WTC11 (cell line): ENCODE results near the gene CEBPA. TPM values are rescaled to one million over a fixed set of nuclear protein-coding genes. Genes with fewer than 3 reads are reported as not detected.

Source experiments
- ATAC-seq: fragments of 200-7000 bp; cut with Tn5 transposase; 2 replicates; pipeline ENCODE4 v1.10.0; 2021; ENCODE audit warnings: mild to moderate bottlenecking, moderate library complexity
- CTCF ChIA-PET: fragments of 300-600 bp; sonication (Branson Sonifier 250); formaldehyde crosslinking; loops from one replicate; lab custom pipeline; 2021; ENCODE audit warnings: antibody characterized with exemption; lab: Charles Lee
- POLR2A ChIA-PET: fragments of 350-600 bp; sonication (Branson Sonifier 250); formaldehyde crosslinking; loops from one replicate; lab custom pipeline; 2021; ENCODE audit warnings: antibody characterized with exemption; lab: Charles Lee
- DNase-seq: peaks from one replicate; pipeline ENCODE4 v3.0.0; 2021; ENCODE audit warnings: low spot score
- H3K27ac Mint-ChIP-seq: 2 replicates; pipeline ENCODE4 v1.8.0; 2021; ENCODE audit warnings: mixed read lengths
- H3K27me3 Mint-ChIP-seq: 2 replicates; pipeline ENCODE4 v1.8.0; 2021; ENCODE audit warnings: low read depth, mild to moderate bottlenecking, moderate library complexity, mixed read lengths
- H3K36me3 Mint-ChIP-seq: 2 replicates; pipeline ENCODE4 v1.8.0; 2021; ENCODE audit warnings: mixed read lengths
- H3K4me1 Mint-ChIP-seq: 2 replicates; pipeline ENCODE4 v1.8.0; 2022; ENCODE audit warnings: mixed read lengths
- H3K4me3 Mint-ChIP-seq: 2 replicates; pipeline ENCODE4 v1.8.0; 2021; ENCODE audit warnings: mild to moderate bottlenecking, moderate library complexity, mixed read lengths
- H3K9me3 Mint-ChIP-seq: 2 replicates; pipeline ENCODE4 v1.8.0; 2021; ENCODE audit warnings: mixed read lengths
- CBFB ChIP-seq: sonication (generic); formaldehyde crosslinking; IDR thresholded peaks from 2 replicates; pipeline ENCODE4 v1.8.1; 2022; ENCODE audit warnings: mild to moderate bottlenecking, low read depth, missing genetic modification reagents
- EMX1 ChIP-seq: fragments of 250-450 bp; sonication (Bioruptor Pico); IDR thresholded peaks from 2 replicates; pipeline ENCODE4 v1.8.0; 2021; ENCODE audit warnings: mild to moderate bottlenecking
- ETV6 ChIP-seq: sonication (generic); formaldehyde crosslinking; IDR thresholded peaks from 2 replicates; pipeline ENCODE4 v1.8.1; 2022; ENCODE audit warnings: mild to moderate bottlenecking, missing genetic modification reagents
- GABPB1 ChIP-seq: sonication (generic); formaldehyde crosslinking; IDR thresholded peaks from 2 replicates; pipeline ENCODE4 v1.8.1; 2023; ENCODE audit warnings: mild to moderate bottlenecking, missing genetic modification reagents
- GRHL2 ChIP-seq: fragments of 250-450 bp; sonication (Bioruptor Pico); IDR thresholded peaks from 2 replicates; pipeline ENCODE4 v1.8.0; 2022; ENCODE audit warnings: mild to moderate bottlenecking, moderate library complexity; ENCODE audit not compliant: insufficient replicate concordance, severe bottlenecking
- HMGA2 ChIP-seq: fragments of 250-450 bp; sonication (Bioruptor Pico); IDR thresholded peaks from 2 replicates; pipeline ENCODE4 v1.4.0; 2021; ENCODE audit warnings: mild to moderate bottlenecking, moderate library complexity
- IRF1 ChIP-seq: sonication (generic); formaldehyde crosslinking; IDR thresholded peaks from 2 replicates; pipeline ENCODE4 v1.8.0; 2023; ENCODE audit warnings: missing genetic modification reagents
- JAZF1 ChIP-seq: fragments of 250-450 bp; sonication (Bioruptor Pico); IDR thresholded peaks from 2 replicates; pipeline ENCODE4 v1.9.0; 2021; ENCODE audit warnings: moderate library complexity, mild to moderate bottlenecking, inconsistent platforms
- NR1H2 ChIP-seq: sonication (generic); formaldehyde crosslinking; IDR thresholded peaks from 2 replicates; pipeline ENCODE4 v1.9.0; 2021; ENCODE audit warnings: mild to moderate bottlenecking, moderate library complexity, missing genetic modification reagents
- NR2C2 ChIP-seq: sonication (generic); formaldehyde crosslinking; IDR thresholded peaks from 2 replicates; pipeline ENCODE4 v1.8.0; 2022; ENCODE audit warnings: mild to moderate bottlenecking, missing genetic modification reagents
- PRDM15 ChIP-seq: sonication (generic); formaldehyde crosslinking; IDR thresholded peaks from 2 replicates; pipeline ENCODE4 v1.8.0; 2022; ENCODE audit warnings: missing genetic modification reagents
- PRRX2 ChIP-seq: fragments of 250-450 bp; sonication (Bioruptor Pico); IDR thresholded peaks from 2 replicates; pipeline ENCODE4 v1.8.0; 2021; ENCODE audit warnings: mild to moderate bottlenecking
- RELA ChIP-seq: sonication (generic); formaldehyde crosslinking; IDR thresholded peaks from 2 replicates; pipeline ENCODE4 v1.8.1; 2022; ENCODE audit warnings: missing genetic modification reagents, mild to moderate bottlenecking, borderline replicate concordance
- TCF7 ChIP-seq: sonication (generic); formaldehyde crosslinking; IDR thresholded peaks from 2 replicates; pipeline ENCODE4 v1.8.0; 2022; ENCODE audit warnings: mild to moderate bottlenecking, low read depth, missing genetic modification reagents, moderate library complexity
- ZNF263 ChIP-seq: sonication (generic); formaldehyde crosslinking; IDR thresholded peaks from 2 replicates; pipeline ENCODE4 v1.8.1; 2022; ENCODE audit warnings: low read depth, mild to moderate bottlenecking, moderate library complexity, missing genetic modification reagents
- ZNF281 ChIP-seq: sonication (generic); formaldehyde crosslinking; IDR thresholded peaks from 2 replicates; pipeline ENCODE4 v1.8.0; 2023; ENCODE audit warnings: mild to moderate bottlenecking, missing genetic modification reagents
- ZNF396 ChIP-seq: fragments of 250-450 bp; sonication (Bioruptor Pico); IDR thresholded peaks from 2 replicates; pipeline ENCODE4 v1.8.0; 2021; ENCODE audit warnings: mild to moderate bottlenecking, moderate library complexity, borderline replicate concordance
- total RNA-seq: library from RNA; stranded (reverse); gene quantifications from 3 replicates; pipeline ENCODE4 v1.2.3, GENCODE V29; 2021
- TF ChIP-seq, protein P1 (sequence below): sonication (generic); formaldehyde crosslinking; IDR thresholded peaks from 2 replicates; pipeline ENCODE4 v1.8.0; 2022; ENCODE audit warnings: mild to moderate bottlenecking, missing genetic modification reagents

Gene CEBPA
- total RNA-seq, 1 experiment from 2014 or later = 5.6 TPM

DNA sequence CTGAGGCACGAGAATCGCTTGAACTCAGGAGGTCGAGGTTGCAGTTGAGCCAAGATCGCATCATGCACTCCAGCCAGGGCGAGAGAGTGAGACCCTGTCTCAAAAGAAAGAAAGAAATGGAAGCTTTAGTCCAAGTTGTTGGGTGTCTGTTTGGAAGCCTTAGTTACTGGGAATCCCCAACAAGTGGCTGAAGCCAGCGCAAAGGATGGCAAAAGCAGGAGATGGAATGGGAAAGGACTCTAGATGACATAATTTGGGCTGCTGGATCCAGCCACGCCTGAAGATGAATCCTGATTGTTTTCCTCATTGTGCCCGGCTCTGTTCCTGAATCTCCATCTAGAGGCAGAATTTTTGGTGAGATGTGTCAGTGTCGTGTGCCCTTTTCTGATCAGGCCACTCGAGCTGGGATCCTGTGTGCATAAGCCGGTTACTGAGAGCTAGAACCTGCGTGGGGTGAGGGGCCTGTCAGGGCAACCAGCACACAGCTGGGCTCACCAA is 18.1 kb downstream of the CEBPA start (continued):
- TF ChIP-seq IRF1 (CRISPR knock-in tag) (no peak), GRHL2 (CRISPR knock-in tag) (no peak), JAZF1 (no peak), CBFB (no peak), EMX1 (CRISPR knock-in tag) (no peak), RELA (CRISPR knock-in tag) (no peak)

DNA sequence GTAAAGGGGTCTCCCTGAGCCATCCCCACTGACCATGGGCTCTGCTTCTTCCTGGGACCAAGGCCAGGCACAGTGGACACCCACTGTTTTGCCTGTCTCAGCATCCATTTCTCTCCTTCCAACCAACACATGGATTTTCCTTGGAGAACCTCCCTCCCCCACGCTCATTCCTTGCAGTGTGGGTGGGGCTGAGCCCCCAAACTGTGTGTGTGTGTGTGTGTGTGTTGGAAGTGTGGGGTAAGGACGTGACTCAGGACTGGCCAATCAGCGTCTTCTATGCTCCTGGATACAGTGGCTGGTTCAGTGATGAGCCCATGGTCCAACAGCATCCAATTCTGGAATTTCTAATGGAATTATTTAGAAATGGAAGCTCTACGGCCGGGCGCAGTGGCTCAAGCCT is 18.7 kb downstream of the CEBPA start:
- H3K4me3 Mint-ChIP-seq = no peak overlapping the region

More for the DNA sequence above, 18.7 kb downstream of the CEBPA start:
- ATAC-seq (no peak), DNase-seq (no peak)
- Mint-ChIP-seq H3K27ac (no peak overlapping the region), H3K9me3 (peaks cover 12% of the 10 kb centered on the region), H3K36me3 (no peaks in the 10 kb centered on the region; the same call in 1 of the 2 replicates), H3K4me1 (peaks cover 16% of the 10 kb centered on the region), H3K27me3 (peaks cover 6% of the 10 kb centered on the region)
- ChIA-PET POLR2A (no interaction called here), CTCF (interaction anchor here (1.1 to 2.5 kb wide), 4 partner anchors 8 to 133 kb away, joined by 4 to 7 read pairs (median 5); no protein-coding TSS in a partner anchor)
- TF ChIP-seq ZNF263 (CRISPR knock-in tag) (no peak), ETV6 (no peak), HMGA2 (no peak), TCF7 (CRISPR knock-in tag) (no peak), GABPB1 (CRISPR knock-in tag) (no peak), PRDM15 (CRISPR knock-in tag) (no peak), ZNF281 (CRISPR knock-in tag) (no peak), NR1H2 (CRISPR knock-in tag) (no peak), ZNF396 (CRISPR knock-in tag) (no peak), NR2C2 (CRISPR knock-in tag) (no peak), PRRX2 (CRISPR knock-in tag) (no peak)
- TF ChIP-seq, protein P1, sequence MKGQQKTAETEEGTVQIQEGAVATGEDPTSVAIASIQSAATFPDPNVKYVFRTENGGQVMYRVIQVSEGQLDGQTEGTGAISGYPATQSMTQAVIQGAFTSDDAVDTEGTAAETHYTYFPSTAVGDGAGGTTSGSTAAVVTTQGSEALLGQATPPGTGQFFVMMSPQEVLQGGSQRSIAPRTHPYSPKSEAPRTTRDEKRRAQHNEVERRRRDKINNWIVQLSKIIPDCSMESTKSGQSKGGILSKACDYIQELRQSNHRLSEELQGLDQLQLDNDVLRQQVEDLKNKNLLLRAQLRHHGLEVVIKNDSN (CRISPR knock-in tag) = no peak
